Activated T-cell treated with anti-CD3 and anti-CD28 coated beads for 48 hours (primary cell): ENCODE results near the gene DCTN4.
"Not testable (repeated sequence)": the region's sequence is repeated elsewhere in the genome, so short reads cannot be mapped to it uniquely, and the experiment has no call there.

Source experiments
- DNase-seq: peaks from one replicate; pipeline ENCODE4 v3.0.0-alpha.2; 2020; ENCODE audit warnings: low read depth

DCTN4 gene

GRCh38 chr5:150758531-150759333 lies at the start of gene DCTN4:
TSS of gene DCTN4 (minus strand) at chr5:150759017. CDS start at chr5:150758993, 24 bp downstream.
- DNase-seq = peak; percentile 90

GRCh38 chr5:150804388-150804787 lies 45.6 kb upstream of the DCTN4 start:
- no peak for DNase-seq

- no peak for DNase-seq
These were observed 42.5 kb upstream of the DCTN4 start for GRCh38 chr5:150801117-150801927.

GRCh38 chr5:150797384-150797783 lies 38.6 kb upstream of the DCTN4 start:
- DNase-seq = no peak

GRCh38 chr5:150794927-150795326 lies 36.1 kb upstream of the DCTN4 start:
- DNase-seq = no peak

- DNase-seq = not testable (repeated sequence)
These were observed 34.6 kb upstream of the DCTN4 start for GRCh38 chr5:150793423-150793888.

- DNase-seq = no peak
These were observed 32.7 kb upstream of the DCTN4 start for GRCh38 chr5:150791536-150791935.

GRCh38 chr5:150789943-150790611 lies 31.3 kb upstream of the DCTN4 start:
- peak; percentile 56 for DNase-seq

- no peak for DNase-seq
These were observed 30.6 kb upstream of the DCTN4 start for GRCh38 chr5:150789450-150789849.

GRCh38 chr5:150788977-150789376 lies 30.2 kb upstream of the DCTN4 start:
- DNase-seq = no peak

- DNase-seq = no peak
These were observed 28.8 kb upstream of the DCTN4 start for GRCh38 chr5:150787656-150788055.

- DNase-seq = no peak
These were observed 28.1 kb upstream of the DCTN4 start for GRCh38 chr5:150786876-150787275.

- no peak for DNase-seq
These were observed 27.1 kb upstream of the DCTN4 start for GRCh38 chr5:150785950-150786349.

GRCh38 chr5:150783422-150783928 lies 24.7 kb upstream of the DCTN4 start:
- peak; percentile 42 for DNase-seq

GRCh38 chr5:150782850-150783249 lies 24.0 kb upstream of the DCTN4 start:
- no peak for DNase-seq

- no peak for DNase-seq
These were observed 23.1 kb upstream of the DCTN4 start for GRCh38 chr5:150781706-150782614.

GRCh38 chr5:150780816-150781221 lies 22.0 kb upstream of the DCTN4 start:
- no peak for DNase-seq

- DNase-seq = peak; percentile 38
These were observed 21.4 kb upstream of the DCTN4 start for GRCh38 chr5:150780187-150780692.

- no peak for DNase-seq
These were observed 20.8 kb upstream of the DCTN4 start for GRCh38 chr5:150779397-150780186.
